IPS-NIHi7 (cell line): Measurements from ENCODE around the gene TET2.
"Not testable (repeated sequence)": the region's sequence is repeated elsewhere in the genome, so short reads cannot be mapped to it uniquely, and the experiment has no call there.

Experiments used
- DNase-seq: peaks from one replicate; pipeline ENCODE4 v3.0.0; 2012; ENCODE audit warnings: mixed read lengths; ENCODE audit errors: extremely low spot score

Gene TET2

GRCh38 chr4:105288121-105288520, 141.4 kb downstream of the TET2 start:
- DNase-seq: no peak

- DNase-seq: no peak
Measured at GRCh38 chr4:105291925-105292324, 145.2 kb downstream of the TET2 start.

DNA sequence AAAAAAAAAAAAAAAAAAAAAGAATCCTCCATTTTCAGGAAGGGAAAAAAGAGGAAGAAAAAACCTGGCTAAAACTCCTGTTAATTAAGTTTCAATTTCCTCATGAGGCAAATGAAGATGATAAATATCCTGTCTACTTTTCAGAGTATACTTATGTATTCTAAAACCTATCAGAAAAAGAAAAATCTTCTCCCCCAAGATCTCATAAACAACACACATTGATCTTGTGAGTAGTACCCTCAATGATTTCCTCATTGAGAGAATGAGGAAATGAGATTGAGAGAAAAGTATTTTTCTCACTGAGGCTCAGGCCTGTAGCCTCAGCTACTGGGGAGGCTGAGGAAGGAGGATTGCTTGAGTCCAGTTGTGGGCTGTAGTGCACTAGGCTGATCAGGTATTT, 146.7 kb downstream of the TET2 start:
- no peak for DNase-seq

- DNase-seq: no peak
Measured at GRCh38 chr4:105296672-105297071, 150.0 kb downstream of the TET2 start.

- not testable (repeated sequence) for DNase-seq
Measured at GRCh38 chr4:105299027-105299426, 152.4 kb downstream of the TET2 start.

DNA sequence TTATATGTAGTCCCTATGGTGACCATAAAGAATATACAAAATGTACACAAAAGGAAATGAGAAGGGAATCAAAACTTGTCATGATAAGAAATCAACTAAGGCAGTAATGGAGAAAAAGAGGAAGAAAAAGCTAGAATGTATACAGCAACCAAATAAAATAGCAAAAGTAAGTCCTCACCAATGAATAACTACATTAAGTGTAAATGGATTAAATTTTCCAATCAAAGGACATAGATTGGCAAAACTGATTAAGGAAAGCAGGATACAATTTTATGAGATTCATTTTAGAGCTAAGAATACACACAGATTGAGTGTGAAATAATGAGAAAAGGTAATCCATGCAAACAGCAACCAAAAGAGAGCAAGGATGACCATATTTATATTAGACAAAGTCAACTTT, 157.4 kb downstream of the TET2 start:
- no peak for DNase-seq

GRCh38 chr4:105305019-105305836, 158.6 kb downstream of the TET2 start:
- DNase-seq: no peak

- DNase-seq: no peak
Measured at GRCh38 chr4:105306158-105306781, 159.6 kb downstream of the TET2 start.

- DNase-seq: no peak
Measured at GRCh38 chr4:105306820-105307219, 160.1 kb downstream of the TET2 start.

DNA sequence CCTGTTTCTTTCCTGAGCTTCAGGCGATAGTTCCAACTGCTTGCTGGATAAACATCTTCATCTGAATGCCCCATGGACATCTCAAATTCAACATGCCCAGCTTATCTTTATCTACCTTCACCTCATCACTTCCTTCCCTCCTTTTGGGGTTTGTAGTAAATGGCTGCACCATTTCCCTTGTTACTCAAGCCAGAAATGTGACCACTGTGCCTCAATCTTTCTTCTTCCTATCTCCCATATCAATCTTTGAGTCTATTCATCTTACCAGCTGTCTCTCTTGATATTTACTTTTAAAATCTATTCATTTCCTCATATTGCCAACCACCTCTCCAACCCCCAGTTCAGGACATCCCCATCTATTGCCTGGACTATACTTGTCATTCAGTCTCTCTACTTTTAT, 171.8 kb downstream of the TET2 start:
- DNase-seq: no peak

GRCh38 chr4:105327222-105327621, 180.5 kb downstream of the TET2 start:
- no peak for DNase-seq

GRCh38 chr4:105327956-105328355, 181.3 kb downstream of the TET2 start:
- DNase-seq: no peak

- DNase-seq: no peak
Measured at GRCh38 chr4:105329081-105329480, 182.4 kb downstream of the TET2 start.
